Stimulated activated CD4-positive, alpha-beta T cell treated with anti-CD3 and anti-CD28 coated beads, Interleukin-12 subunit alpha, Interleukin-12 subunit beta, amount 100 ng/mL, for 48 hours (primary cell): ENCODE results near the gene PFKP.
A peak's percentile ranks its signal among the peaks of the same experiment; 100 is the strongest.

Experiments
- DNase-seq, 3 donors: peaks; one replicate each; pipeline ENCODE4 v3.0.0-alpha.2; 2020; ENCODE audit warnings: low read depth in 2 of 3, low spot score in 1 of 3

Gene PFKP

GRCh38 chr10:3068968-3069737 is 1.8 kb downstream of the PFKP start:
- DNase-seq, result peak in 1 of 3 donors; percentile 34

GRCh38 chr10:3069876-3070275 is 2.5 kb downstream of the PFKP start:
- DNase-seq, result no peak

DNA sequence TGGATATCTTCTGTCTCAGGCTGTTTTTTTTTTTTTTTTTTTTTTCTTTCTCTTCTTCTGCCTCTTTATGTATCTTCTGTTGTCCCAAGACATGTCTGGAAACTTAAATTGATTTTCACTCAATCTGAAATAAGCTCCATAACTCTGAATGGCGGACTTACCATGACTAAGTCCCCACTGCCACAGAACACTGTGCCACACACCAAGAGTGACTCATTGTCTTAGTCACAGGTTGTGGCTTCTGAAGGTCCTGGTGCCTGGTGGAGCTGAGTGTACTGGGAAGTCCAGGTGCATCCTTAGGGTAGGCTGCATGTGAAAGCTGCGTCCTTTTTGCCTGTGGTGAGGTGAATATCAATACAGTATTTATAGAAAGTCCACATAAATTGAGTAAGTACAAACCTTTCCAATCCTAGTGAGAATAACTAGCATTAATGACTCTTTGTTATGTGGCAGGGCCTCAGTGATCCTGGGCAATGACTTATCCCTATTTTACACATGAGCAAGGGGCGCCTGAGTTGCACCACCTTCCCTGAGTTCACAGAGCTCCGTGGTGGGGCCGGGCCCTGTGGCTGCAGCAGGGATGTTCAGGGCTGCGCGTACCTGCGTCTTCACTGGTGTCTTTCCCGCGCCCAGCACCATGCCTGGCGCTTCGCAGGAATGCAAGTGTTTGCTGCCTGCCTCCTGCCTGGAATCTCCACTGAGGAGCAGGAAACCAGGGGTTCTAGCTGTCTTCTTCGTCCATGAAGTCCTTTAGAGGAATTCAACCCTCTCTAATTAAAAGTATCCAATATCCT is 4.3 kb downstream of the PFKP start:
- DNase-seq, result peak in 1 of 3 donors; percentile 33

GRCh38 chr10:3072641-3073360 is 5.5 kb downstream of the PFKP start:
- no peak for DNase-seq

GRCh38 chr10:3074145-3074665 is 6.9 kb downstream of the PFKP start:
- no peak for DNase-seq

DNA sequence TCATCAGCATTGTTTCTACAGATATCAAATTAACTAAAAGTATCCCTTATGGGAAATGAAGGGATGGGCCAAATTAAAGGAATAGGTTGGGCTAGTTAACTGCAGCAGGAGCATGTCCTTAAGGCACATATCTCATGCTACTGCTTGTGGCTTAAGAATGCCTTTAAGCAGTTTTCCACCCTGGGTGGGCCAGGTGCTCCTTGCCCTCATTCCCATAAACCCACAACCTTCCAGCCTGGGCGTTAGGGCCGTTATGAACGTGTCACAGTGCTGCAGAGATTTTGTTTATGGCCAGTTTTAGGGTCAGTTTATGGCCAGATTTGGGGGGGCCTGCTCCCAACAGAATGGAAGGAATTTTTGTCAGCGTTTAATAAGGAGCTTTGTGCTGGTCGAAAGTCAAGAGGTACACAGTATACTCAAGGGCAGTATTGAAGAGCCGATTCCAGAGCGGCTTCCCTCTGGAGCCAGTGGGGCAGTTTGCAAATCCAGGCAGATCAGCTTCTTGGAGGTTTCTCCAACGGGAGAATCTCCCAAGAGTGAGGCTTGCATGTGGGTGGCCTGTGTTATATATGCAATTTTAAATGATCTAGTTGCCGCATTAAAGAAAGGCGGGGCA is 7.7 kb downstream of the PFKP start:
- DNase-seq, result no peak

GRCh38 chr10:3076138-3076537 is 8.8 kb downstream of the PFKP start:
- DNase-seq, result no peak

- DNase-seq, result no peak
Observed at GRCh38 chr10:3077509-3077908, 10.2 kb downstream of the PFKP start.

- DNase-seq, result no peak
Observed at GRCh38 chr10:3077940-3078630, 10.7 kb downstream of the PFKP start.

DNA sequence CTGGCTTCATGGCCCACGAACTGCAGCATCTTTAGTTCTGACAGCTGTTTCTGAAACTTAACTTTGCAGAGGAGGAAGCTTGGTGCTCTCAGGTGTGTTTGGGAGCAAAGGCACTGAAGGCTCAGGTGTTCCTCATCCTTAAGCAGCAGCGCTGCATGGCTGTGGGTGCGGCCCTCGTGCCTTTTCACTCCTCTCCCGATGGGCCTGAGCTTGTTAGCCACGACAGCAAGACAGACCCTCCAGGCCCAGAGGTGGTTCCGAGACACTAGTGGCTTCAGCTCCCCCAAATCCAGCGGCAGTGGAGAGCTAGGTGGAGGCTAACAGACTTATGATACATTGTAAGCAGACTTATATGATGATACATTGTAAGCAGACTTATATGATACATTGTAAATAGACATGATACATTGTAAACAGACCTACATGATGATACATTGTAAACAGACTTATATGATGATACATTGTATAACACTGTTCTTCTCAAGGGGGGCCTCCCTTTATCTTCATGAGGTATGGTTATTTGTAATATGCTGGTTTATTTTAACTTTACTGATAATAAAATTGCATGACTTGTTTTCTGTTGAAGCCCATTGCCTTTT is 14.1 kb downstream of the PFKP start:
- no peak for DNase-seq

GRCh38 chr10:3082290-3082689 is 14.9 kb downstream of the PFKP start:
- no peak for DNase-seq

GRCh38 chr10:3085785-3086567 is 18.6 kb downstream of the PFKP start:
- DNase-seq, result no peak

DNA sequence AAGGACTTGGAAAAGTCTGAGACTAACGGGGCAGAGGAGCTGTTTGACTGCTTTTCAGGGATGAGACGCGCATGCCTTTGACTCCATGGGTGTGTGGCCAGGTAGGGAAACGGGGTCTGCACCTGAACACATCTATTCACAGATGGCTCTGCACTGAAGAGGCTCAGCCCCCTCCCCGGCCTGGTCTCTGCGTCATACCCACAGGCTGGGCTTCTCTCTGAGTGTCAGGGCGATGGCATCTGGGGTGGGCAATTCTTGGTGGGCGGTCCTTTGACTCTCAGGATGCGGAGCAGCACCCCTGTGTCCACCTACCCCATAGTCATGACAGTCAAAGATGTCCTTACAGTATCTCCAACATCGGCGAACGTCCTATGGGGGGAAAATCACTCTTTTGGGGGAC is 23.0 kb downstream of the PFKP start:
- no peak for DNase-seq

DNA sequence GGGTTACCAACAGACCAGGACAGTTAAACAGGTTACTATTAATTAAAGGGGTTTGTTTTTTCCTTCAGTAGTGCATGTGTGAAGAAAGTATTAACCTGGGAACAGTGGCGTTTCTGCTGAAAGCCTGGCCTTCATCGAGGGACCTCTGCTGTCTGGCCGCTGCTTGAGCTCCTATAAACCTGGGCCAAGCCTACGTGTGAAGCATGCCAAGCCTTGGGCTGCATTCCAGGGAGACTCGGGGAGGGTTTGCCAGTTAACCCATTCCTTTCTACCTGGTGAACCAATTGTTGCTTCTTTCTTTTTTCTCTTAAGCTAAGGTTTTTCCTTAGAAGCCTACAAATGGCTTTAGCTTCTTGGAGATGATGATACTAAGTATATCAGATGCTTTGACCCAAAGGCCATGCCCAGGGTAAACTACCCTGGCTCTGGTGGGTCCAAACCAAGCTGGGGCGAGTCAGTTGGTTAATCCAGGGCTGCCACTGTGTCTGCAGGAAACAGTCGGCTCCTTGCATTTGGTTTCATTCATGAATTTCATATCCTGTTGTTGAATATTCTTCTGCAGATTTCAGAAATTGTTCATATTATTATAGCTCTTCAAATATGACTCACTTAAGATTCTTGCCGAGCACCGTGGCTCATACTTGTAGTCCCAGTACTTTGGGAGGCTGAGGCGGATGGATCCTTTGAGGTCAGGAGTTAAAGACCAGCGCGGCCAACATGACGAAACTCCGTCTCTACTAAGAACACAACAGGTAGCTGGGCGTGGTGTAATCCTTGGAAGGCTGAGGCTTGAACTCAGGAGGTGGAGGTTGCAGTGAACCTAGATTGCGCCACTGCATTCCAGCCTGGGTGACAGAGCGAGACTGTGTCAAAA is 23.8 kb downstream of the PFKP start:
- peak in 1 of 3 donors; percentile 57 for DNase-seq

DNA sequence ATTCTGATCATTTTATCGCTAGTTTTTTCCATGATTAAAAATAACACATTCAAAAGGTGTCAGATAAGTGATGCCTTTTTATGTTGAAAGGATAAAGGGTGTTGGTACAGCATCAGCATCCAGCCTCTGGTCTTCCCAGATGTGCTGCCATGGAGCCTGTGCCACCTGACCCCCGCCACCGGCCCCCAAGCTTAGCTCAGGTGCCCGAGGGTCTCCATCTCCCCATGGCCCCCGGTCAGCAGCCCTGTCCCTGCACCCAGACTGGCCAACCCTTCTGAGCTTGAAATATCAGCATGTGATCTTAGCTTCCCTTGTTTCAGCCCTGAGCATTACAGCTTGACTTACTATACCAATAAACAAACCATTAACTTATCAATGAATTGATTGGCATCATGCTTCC is 24.6 kb downstream of the PFKP start:
- no peak for DNase-seq

DNA sequence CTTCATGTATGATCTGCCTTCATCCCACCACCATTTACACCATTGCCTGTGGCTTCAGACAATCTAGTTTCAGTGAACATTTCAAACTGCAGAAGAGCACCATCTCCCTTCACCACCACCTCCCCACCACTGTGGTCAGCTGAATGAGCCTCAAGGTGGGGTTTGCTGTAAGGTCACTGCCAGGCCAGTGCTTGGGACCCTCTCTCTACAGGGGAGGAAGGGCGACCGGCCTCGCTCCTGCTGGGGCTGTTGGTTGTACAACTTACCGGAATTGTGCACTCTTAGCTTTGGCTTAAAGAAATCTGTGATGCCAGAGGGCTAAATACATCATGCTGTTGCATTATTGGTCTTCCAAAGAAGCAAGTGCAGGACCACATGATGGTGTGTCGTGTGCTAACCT is 26.6 kb downstream of the PFKP start:
- no peak for DNase-seq

- no peak for DNase-seq
Observed at GRCh38 chr10:3094609-3095036, 27.3 kb downstream of the PFKP start.

- DNase-seq, result peak; percentile 39 to 58 (median 42)
Observed at GRCh38 chr10:3095373-3096139, 28.2 kb downstream of the PFKP start.
